AG10803 (cell line): ENCODE measurements around the gene CDK5RAP2.

Experiments used
- DNase-seq: peaks from one replicate; pipeline ENCODE4 v3.0.0; 2010; ENCODE audit warnings: low read depth
- H3K4me3 ChIP-seq: 2 replicates; pipeline ENCODE4 v1.5.1; 2011; ENCODE audit warnings: mild to moderate bottlenecking, low read length, control low read depth
- CTCF ChIP-seq: conservative IDR thresholded peaks from 2 replicates; pipeline ENCODE4 v1.5.1; 2011; ENCODE audit warnings: mild to moderate bottlenecking, low read length, control low read depth, inconsistent platforms

Gene CDK5RAP2

GRCh38 chr9:120381839-120382238 is 198.1 kb downstream of the CDK5RAP2 start:
- TF ChIP-seq CTCF: no peak
- no peak for DNase-seq
- no peak overlapping the region for H3K4me3 ChIP-seq

GRCh38 chr9:120379611-120380010 is 200.4 kb downstream of the CDK5RAP2 start:
- DNase-seq: no peak
- TF ChIP-seq CTCF: no peak
- no peak overlapping the region for H3K4me3 ChIP-seq

- no peak for TF ChIP-seq CTCF
- H3K4me3 ChIP-seq: no peak overlapping the region
- DNase-seq: no peak
These were observed 201.3 kb downstream of the CDK5RAP2 start for GRCh38 chr9:120378680-120379079.

- DNase-seq: no peak
- no peak overlapping the region for H3K4me3 ChIP-seq
- no peak for TF ChIP-seq CTCF
These were observed 202.5 kb downstream of the CDK5RAP2 start for GRCh38 chr9:120377268-120378159.

GRCh38 chr9:120376101-120376500 is 203.9 kb downstream of the CDK5RAP2 start:
- no peak for DNase-seq
- TF ChIP-seq CTCF: no peak
- no peak overlapping the region for H3K4me3 ChIP-seq

GRCh38 chr9:120375316-120375715 is 204.7 kb downstream of the CDK5RAP2 start:
- H3K4me3 ChIP-seq: no peak overlapping the region
- TF ChIP-seq CTCF: no peak
- no peak for DNase-seq

GRCh38 chr9:120374817-120375216 is 205.2 kb downstream of the CDK5RAP2 start:
- TF ChIP-seq CTCF: no peak
- H3K4me3 ChIP-seq: no peak overlapping the region
- no peak for DNase-seq
